SK-N-SH (cell line): Measurements from ENCODE around the gene ACSL6. TPM values are rescaled to one million over a fixed set of nuclear protein-coding genes. Genes with fewer than 3 reads are reported as not detected.

ENCODE experiments used
- CTCF ChIA-PET: fragments of 300-600, 350-600 bp; formaldehyde crosslinking; extraction: SDS; loops from one replicate; lab custom pipeline; 2021; lab: Yijun Ruan, JAX
- POLR2A ChIA-PET: fragments of 350-600 bp; sonication (Branson Sonifier 250); formaldehyde crosslinking; extraction: SDS; loops from one replicate; lab custom pipeline; 2020; ENCODE audit warnings: antibody characterized with exemption, inconsistent platforms; lab: Yijun Ruan, JAX
- DNase-seq: peaks from one replicate; pipeline ENCODE4 v3.0.0; 2012
- H2AFZ ChIP-seq: fragments of 200-600 bp; sonication (generic); 2 replicates; pipeline ENCODE4 v1.8.1; 2016; ENCODE audit warnings: antibody characterized with exemption, mild to moderate bottlenecking, low read depth
- H3F3A ChIP-seq: fragments of 200-600 bp; sonication (generic); replicated peaks from 2 replicates; pipeline ENCODE3; 2016; ENCODE audit warnings: antibody characterized with exemption, mild to moderate bottlenecking; ENCODE audit not compliant: insufficient read depth
- H3K27ac ChIP-seq, 2 experiments: fragments of 200-500 bp in 1 of 2; fragments of 200-600 bp in 1 of 2; sonication (Bioruptor generic) in 1 of 2; sonication (generic), shearing (Covaris generic) in 1 of 2; 2 replicates each; pipeline versions ENCODE4 v1.5.1 to v1.6.1; 2014 to 2016; ENCODE audit warnings: low read depth in 2 of 2, inconsistent platforms in 1 of 2, low read length in 1 of 2, mild to moderate bottlenecking in 1 of 2, mixed read lengths in 1 of 2
- H3K27me3 ChIP-seq: fragments of 200-600 bp; sonication (generic), shearing (Covaris generic); 2 replicates; pipeline ENCODE4 v1.6.1; 2016; ENCODE audit warnings: mixed run types; ENCODE audit not compliant: insufficient read depth
- H3K36me3 ChIP-seq, 2 experiments: fragments of 200-500 bp in 1 of 2; fragments of 200-600 bp in 1 of 2; sonication (Bioruptor generic) in 1 of 2; sonication (generic) in 1 of 2; replicated peaks in 1 of 2; 2 replicates each; pipeline versions ENCODE3 to v1.5.1; 2014 to 2016; ENCODE audit warnings: low read length in 1 of 2, mild to moderate bottlenecking in 1 of 2; ENCODE audit not compliant: insufficient read depth in 2 of 2, control insufficient read depth in 1 of 2
- H3K4me1 ChIP-seq, 2 experiments: fragments of 200-500 bp in 1 of 2; fragments of 200-600 bp in 1 of 2; sonication (Bioruptor generic) in 1 of 2; sonication (generic), shearing (Covaris generic) in 1 of 2; 2 replicates each; pipeline versions ENCODE4 v1.5.1 to v1.6.1; 2014 to 2016; ENCODE audit warnings: low read depth in 1 of 2, low read length in 1 of 2, mixed run types in 1 of 2; ENCODE audit not compliant: insufficient read depth in 2 of 2, control insufficient read depth in 1 of 2
- H3K4me2 ChIP-seq: fragments of 200-600 bp; sonication (generic), shearing (Covaris generic); 2 replicates; pipeline ENCODE4 v1.6.1; 2017; ENCODE audit warnings: mixed run types
- H3K4me3 ChIP-seq, 2 experiments: fragments of 200-500 bp in 1 of 2; fragments of 200-600 bp in 1 of 2; sonication (Bioruptor generic) in 1 of 2; sonication (generic), shearing (Covaris generic) in 1 of 2; 2 replicates each; pipeline versions ENCODE4 v1.5.1 to v1.8.1; 2014 to 2016; ENCODE audit warnings: low read depth in 2 of 2, inconsistent platforms in 1 of 2, low read length in 1 of 2, mild to moderate bottlenecking in 1 of 2, mixed read lengths in 1 of 2, moderate library complexity in 1 of 2
- H3K79me2 ChIP-seq: fragments of 200-600 bp; sonication (generic); 2 replicates; pipeline ENCODE4 v1.8.1; 2017; ENCODE audit warnings: mild to moderate bottlenecking; ENCODE audit not compliant: insufficient read depth
- H3K9ac ChIP-seq: fragments of 200-600 bp; sonication (generic); 2 replicates; pipeline ENCODE4 v1.6.1; 2017; ENCODE audit warnings: mixed run types
- H3K9me2 ChIP-seq: fragments of 200-600 bp; sonication (generic); 2 replicates; pipeline ENCODE4 v1.6.1; 2017; ENCODE audit warnings: mixed run types
- H3K9me3 ChIP-seq: fragments of 200-600 bp; sonication (generic); 2 replicates; pipeline ENCODE4 v1.6.1; 2017; ENCODE audit warnings: mixed run types, mild to moderate bottlenecking, moderate library complexity
- H4K20me1 ChIP-seq: fragments of 200-600 bp; sonication (generic); 2 replicates; pipeline ENCODE4 v1.6.1; 2017; ENCODE audit warnings: mild to moderate bottlenecking, mixed run types; ENCODE audit not compliant: insufficient read depth
- EP300 ChIP-seq, 2 experiments: IDR thresholded peaks; 2 replicates each; pipeline versions ENCODE4 v1.4.0 to v1.6.1; 2012; ENCODE audit warnings: borderline replicate concordance in 1 of 2, low read depth in 1 of 2, low read length in 1 of 2
- FOXJ3 ChIP-seq: sonication (generic); formaldehyde crosslinking; IDR thresholded peaks from 2 replicates; pipeline ENCODE4 v1.5.1; 2020; ENCODE audit warnings: mild to moderate bottlenecking, missing genetic modification reagents
- NRF1 ChIP-seq: IDR thresholded peaks from 2 replicates; pipeline ENCODE4 v1.6.1; 2012; ENCODE audit warnings: low read depth, mild to moderate bottlenecking, low read length
- POLR2AphosphoS5 ChIP-seq: IDR thresholded peaks from 2 replicates; pipeline ENCODE4 v1.6.1; 2012; ENCODE audit warnings: low read depth, low read length
- RXRA ChIP-seq: IDR thresholded peaks from 2 replicates; pipeline ENCODE4 v1.4.0; 2012; ENCODE audit warnings: low read depth, mild to moderate bottlenecking, borderline replicate concordance
- SMC3 ChIP-seq: IDR thresholded peaks from 2 replicates; pipeline ENCODE4 v1.6.1; 2012; ENCODE audit warnings: low read depth, low read length, improper control_type of control experiment
- TAF1 ChIP-seq: IDR thresholded peaks from 2 replicates; pipeline ENCODE4 v1.6.1; 2012; ENCODE audit warnings: low read depth, mild to moderate bottlenecking, low read length, moderate library complexity, borderline replicate concordance
- TCF12 ChIP-seq: IDR thresholded peaks from 2 replicates; pipeline ENCODE4 v1.4.0; 2012
- TEAD4 ChIP-seq: IDR thresholded peaks from 2 replicates; pipeline ENCODE4 v1.4.0; 2012; ENCODE audit warnings: mild to moderate bottlenecking, borderline replicate concordance; ENCODE audit not compliant: insufficient read depth
- YY1 ChIP-seq: IDR thresholded peaks from 2 replicates; pipeline ENCODE4 v1.4.0; 2012; ENCODE audit warnings: low read depth, mild to moderate bottlenecking
- WGBS: methylation state at CpG from one replicate; pipeline ENCODE4 v1.1.6; 2017; ENCODE audit warnings: low lambda C conversion rate; 5-methylcytosine and 5-hydroxymethylcytosine counted together
- polyA plus RNA-seq, 3 experiments: library from polyadenylated mRNA; depleted of rRNA; stranded (reverse); fragments of >200 nt; gene quantifications; 2 replicates each; pipeline ENCODE4 v1.2.3, GENCODE V29; 2012
- TF ChIP-seq, protein P1 (sequence below): fragments of 150-350 bp; IDR thresholded peaks from 2 replicates; pipeline ENCODE4 v1.6.1; 2017; ENCODE audit warnings: antibody characterized with exemption, low read length, low read depth, borderline replicate concordance
- TF ChIP-seq, protein P2 (sequence below): IDR thresholded peaks from 2 replicates; pipeline ENCODE4 v1.6.1; 2012; ENCODE audit warnings: mild to moderate bottlenecking, low read depth, low read length, moderate library complexity
- TF ChIP-seq, protein P3 (sequence below): IDR thresholded peaks from 2 replicates; pipeline ENCODE4 v1.4.0; 2012; ENCODE audit warnings: low read depth

The ACSL6 gene
- polyA plus RNA-seq, 1 of the 3 experiments (the other 2 are of a cell fraction) = 0.46 TPM

DNA sequence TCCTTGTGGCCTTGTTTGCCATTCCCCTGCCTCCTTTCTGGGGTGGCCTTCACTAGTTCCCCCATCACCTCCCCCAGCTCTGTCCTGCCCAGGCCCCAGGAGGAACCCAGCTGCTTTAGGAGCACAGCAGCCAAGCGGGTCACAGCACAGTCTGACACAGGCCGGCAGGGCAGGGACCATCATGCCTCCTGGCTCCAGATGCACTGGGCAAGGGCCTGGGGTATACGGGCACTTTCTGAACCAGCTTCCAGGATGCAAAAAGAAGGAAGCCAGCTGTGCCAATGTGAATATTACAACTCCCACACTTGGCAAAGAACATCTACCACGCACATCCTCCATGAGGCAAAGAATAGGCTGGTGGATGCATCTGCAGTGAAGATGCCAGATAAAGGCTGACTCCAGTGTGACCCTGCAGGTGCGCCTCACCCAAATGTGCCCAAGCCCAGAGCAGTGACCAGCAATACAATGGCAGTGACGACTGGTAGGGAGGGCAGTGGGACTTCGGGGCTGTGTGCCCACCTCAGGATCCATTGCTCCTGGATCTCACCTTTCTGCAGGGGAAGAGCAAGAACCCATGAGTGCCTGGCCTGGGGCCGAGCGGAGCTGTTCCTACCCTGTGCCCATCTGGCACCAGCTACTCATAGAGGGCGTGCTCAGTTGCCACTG is 42.7 kb upstream of the ACSL6 start:
- no peaks in the 10 kb centered on the region for H3K36me3 ChIP-seq
- H3K4me3 ChIP-seq = no peak overlapping the region
- H3F3A ChIP-seq = no peaks in the 10 kb centered on the region
- no peak overlapping the region for H2AFZ ChIP-seq
- H3K9me3 ChIP-seq = no peaks in the 10 kb centered on the region
- H3K9ac ChIP-seq = no peak overlapping the region
- CTCF ChIA-PET = interaction anchor here (1.0 to 4.1 kb wide), 3 partner anchors 7 to 11 kb away, joined by 3 to 22 read pairs (median 3); no protein-coding TSS in a partner anchor
- no peak for DNase-seq
- no peak overlapping the region for H3K27ac ChIP-seq
- H4K20me1 ChIP-seq = no peaks in the 10 kb centered on the region
- H3K4me2 ChIP-seq = no peak overlapping the region
- POLR2A ChIA-PET = no interaction called here
- no peaks in the 10 kb centered on the region for H3K4me1 ChIP-seq
- H3K79me2 ChIP-seq = no peaks in the 10 kb centered on the region
- 57% methylated on average over 8 of the region's 10 CpGs for WGBS
- H3K9me2 ChIP-seq = no peaks in the 10 kb centered on the region
- no peak for TF ChIP-seq POLR2AphosphoS5
- TF ChIP-seq TAF1 = no peak
- H3K27me3 ChIP-seq = no peaks in the 10 kb centered on the region; the same call in 1 of the 2 replicates

DNA sequence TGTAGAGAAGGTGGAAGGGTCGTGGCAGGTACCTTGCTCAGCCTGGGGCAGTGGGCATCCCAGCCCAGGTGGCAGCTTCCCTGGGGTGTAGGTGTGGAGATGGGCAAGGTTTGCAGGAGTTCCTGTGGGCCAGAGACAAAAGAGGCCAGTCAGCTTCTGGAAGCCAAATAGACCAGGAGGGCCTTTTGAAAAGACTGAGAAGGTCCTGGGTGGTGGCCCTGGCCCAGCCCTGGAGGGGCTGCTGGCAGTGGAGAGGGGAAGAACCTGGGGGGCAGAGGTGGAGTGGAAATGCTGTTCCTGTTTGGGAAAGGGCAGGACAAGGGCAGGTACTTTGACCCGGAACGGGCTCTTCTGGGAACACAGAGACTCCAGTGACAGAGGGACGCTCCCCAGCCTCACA is 42.0 kb upstream of the ACSL6 start:
- CTCF ChIA-PET = interaction anchor here (1.0 to 4.1 kb wide), 4 partner anchors 8 to 464 kb away, joined by 3 to 22 read pairs (median 6); no protein-coding TSS in a partner anchor
- no peak for DNase-seq
- Histone ChIP-seq H3K79me2 (no peaks in the 10 kb centered on the region), H3K27ac (no peak overlapping the region), H3K9me3 (no peaks in the 10 kb centered on the region), H2AFZ (no peak overlapping the region), H3K9ac (no peak overlapping the region), H3K9me2 (no peaks in the 10 kb centered on the region), H3K4me3 (no peak overlapping the region), H3K4me2 (no peak overlapping the region), H3K36me3 (no peaks in the 10 kb centered on the region), H4K20me1 (no peaks in the 10 kb centered on the region), H3F3A (no peaks in the 10 kb centered on the region), H3K4me1 (no peaks in the 10 kb centered on the region), H3K27me3 (no peaks in the 10 kb centered on the region; the same call in 1 of the 2 replicates)
- WGBS = 71% methylated on average over 4 of the region's 4 CpGs
- POLR2A ChIA-PET = no interaction called here
- no peak for TF ChIP-seq RXRA
- no peak for TF ChIP-seq TCF12
- TF ChIP-seq FOXJ3 = no peak
- no peak for TF ChIP-seq NRF1
- no peak for TF ChIP-seq SMC3
- TF ChIP-seq POLR2AphosphoS5 = no peak
- TF ChIP-seq, protein P1, sequence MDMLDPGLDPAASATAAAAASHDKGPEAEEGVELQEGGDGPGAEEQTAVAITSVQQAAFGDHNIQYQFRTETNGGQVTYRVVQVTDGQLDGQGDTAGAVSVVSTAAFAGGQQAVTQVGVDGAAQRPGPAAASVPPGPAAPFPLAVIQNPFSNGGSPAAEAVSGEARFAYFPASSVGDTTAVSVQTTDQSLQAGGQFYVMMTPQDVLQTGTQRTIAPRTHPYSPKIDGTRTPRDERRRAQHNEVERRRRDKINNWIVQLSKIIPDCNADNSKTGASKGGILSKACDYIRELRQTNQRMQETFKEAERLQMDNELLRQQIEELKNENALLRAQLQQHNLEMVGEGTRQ = no peak
- no peak for TF ChIP-seq YY1
- TF ChIP-seq TAF1 = no peak
- TF ChIP-seq TEAD4 = no peak
- TF ChIP-seq, protein P2, sequence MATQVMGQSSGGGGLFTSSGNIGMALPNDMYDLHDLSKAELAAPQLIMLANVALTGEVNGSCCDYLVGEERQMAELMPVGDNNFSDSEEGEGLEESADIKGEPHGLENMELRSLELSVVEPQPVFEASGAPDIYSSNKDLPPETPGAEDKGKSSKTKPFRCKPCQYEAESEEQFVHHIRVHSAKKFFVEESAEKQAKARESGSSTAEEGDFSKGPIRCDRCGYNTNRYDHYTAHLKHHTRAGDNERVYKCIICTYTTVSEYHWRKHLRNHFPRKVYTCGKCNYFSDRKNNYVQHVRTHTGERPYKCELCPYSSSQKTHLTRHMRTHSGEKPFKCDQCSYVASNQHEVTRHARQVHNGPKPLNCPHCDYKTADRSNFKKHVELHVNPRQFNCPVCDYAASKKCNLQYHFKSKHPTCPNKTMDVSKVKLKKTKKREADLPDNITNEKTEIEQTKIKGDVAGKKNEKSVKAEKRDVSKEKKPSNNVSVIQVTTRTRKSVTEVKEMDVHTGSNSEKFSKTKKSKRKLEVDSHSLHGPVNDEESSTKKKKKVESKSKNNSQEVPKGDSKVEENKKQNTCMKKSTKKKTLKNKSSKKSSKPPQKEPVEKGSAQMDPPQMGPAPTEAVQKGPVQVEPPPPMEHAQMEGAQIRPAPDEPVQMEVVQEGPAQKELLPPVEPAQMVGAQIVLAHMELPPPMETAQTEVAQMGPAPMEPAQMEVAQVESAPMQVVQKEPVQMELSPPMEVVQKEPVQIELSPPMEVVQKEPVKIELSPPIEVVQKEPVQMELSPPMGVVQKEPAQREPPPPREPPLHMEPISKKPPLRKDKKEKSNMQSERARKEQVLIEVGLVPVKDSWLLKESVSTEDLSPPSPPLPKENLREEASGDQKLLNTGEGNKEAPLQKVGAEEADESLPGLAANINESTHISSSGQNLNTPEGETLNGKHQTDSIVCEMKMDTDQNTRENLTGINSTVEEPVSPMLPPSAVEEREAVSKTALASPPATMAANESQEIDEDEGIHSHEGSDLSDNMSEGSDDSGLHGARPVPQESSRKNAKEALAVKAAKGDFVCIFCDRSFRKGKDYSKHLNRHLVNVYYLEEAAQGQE = no peak
- TF ChIP-seq, protein P3, sequence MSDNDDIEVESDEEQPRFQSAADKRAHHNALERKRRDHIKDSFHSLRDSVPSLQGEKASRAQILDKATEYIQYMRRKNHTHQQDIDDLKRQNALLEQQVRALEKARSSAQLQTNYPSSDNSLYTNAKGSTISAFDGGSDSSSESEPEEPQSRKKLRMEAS = no peak
- TF ChIP-seq EP300 (IDR thresholded peaks at IDR 0.05; ENCODE audit: borderline replicate concordance in 1 of 2, low read depth in 1 of 2, low read length in 1 of 2) = no peak
